AG04449 (cell line): Measurements from ENCODE around the gene PLXNB1.

Source experiments
- CTCF ChIA-PET: fragments of 350-600 bp; formaldehyde crosslinking; extraction: SDS; loops from one replicate; lab custom pipeline; 2021; ENCODE audit warnings: antibody characterized with exemption; lab: Yijun Ruan, JAX
- POLR2A ChIA-PET: fragments of 400-600, 350-600 bp; formaldehyde crosslinking; extraction: SDS; loops from one replicate; lab custom pipeline; 2020; ENCODE audit warnings: antibody characterized with exemption, inconsistent platforms; lab: Yijun Ruan, JAX
- DNase-seq: peaks from one replicate; pipeline ENCODE4 v3.0.0-alpha.2; 2010; ENCODE audit warnings: low read depth, low spot score
- H3K4me3 ChIP-seq: 2 replicates; pipeline ENCODE4 v1.5.1; 2011; ENCODE audit warnings: low read depth, mild to moderate bottlenecking, control low read depth, low read length
- TF ChIP-seq, protein P1 (sequence below): IDR thresholded peaks from one replicate; pipeline ENCODE4 v1.5.1; 2011; ENCODE audit warnings: mild to moderate bottlenecking, moderate library complexity, low read length, control low read depth, inconsistent platforms; ENCODE audit not compliant: insufficient read depth; ENCODE audit errors: missing control alignments

The PLXNB1 gene

DNA sequence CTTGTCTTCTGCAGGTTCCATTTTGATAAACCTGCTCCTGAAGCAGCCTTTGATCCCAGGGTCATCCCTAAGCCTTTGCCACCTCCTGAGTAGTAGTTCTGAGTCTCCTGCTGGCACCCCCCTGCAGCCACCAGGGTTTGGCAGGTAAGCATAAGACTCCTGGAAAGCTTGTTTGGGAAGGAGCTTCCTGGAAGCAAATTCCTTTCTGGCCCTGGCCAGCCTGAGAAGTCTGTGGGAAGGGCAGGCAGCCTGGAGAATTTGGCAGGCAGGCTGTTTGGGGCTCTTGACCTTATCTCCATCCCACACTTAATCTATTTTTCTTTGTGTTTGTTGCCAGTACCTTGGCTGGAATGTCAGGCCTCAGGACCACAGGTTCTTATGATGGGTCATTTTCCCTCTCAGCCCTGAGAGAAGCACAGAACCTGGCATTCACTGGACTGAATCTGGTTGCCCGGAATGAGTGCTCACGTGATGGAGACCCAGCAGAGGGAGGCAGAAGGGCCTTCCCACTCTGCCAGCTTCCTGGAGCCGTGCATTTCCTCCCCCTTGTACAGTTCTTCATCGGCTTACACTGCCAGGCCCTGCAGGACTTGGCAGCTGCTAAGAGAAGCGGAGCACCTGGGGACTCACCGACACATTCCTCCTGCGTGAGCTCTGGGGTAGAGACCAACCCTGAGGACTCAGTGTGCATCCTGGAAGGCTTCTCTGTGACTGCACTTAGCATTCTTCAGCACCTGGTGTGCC, 30.1 kb upstream of the PLXNB1 start:
- TF ChIP-seq, protein P1, sequence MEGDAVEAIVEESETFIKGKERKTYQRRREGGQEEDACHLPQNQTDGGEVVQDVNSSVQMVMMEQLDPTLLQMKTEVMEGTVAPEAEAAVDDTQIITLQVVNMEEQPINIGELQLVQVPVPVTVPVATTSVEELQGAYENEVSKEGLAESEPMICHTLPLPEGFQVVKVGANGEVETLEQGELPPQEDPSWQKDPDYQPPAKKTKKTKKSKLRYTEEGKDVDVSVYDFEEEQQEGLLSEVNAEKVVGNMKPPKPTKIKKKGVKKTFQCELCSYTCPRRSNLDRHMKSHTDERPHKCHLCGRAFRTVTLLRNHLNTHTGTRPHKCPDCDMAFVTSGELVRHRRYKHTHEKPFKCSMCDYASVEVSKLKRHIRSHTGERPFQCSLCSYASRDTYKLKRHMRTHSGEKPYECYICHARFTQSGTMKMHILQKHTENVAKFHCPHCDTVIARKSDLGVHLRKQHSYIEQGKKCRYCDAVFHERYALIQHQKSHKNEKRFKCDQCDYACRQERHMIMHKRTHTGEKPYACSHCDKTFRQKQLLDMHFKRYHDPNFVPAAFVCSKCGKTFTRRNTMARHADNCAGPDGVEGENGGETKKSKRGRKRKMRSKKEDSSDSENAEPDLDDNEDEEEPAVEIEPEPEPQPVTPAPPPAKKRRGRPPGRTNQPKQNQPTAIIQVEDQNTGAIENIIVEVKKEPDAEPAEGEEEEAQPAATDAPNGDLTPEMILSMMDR: no peak
- H3K4me3 ChIP-seq: no peak overlapping the region
- POLR2A ChIA-PET: no interaction called here
- no peak for DNase-seq
- CTCF ChIA-PET: interaction anchor here (1.9 to 12.0 kb wide), 4 partner anchors 14 to 87 kb away, joined by 5 to 106 read pairs (median 8); partner anchors contain the start of genes CCDC51 and TMA7

DNA sequence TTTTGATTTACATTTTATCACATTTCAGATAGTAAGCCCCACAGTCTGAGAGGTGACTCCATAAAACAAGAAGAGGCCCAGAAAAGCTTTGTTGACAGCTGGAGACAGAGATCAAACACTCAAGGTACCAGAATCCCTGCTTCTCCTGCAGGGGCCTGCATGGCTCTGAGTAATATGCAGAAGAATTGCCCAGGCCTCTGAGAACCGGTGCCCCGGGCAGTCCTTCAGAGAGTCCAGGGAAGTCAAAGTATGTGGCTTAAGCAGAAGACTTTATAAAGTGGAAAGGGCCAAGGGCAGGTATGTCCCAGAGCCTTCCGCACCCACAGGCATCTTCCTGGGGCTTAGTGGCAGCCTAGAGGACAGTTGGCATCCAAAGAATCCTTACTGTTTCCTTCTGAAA, 29.4 kb upstream of the PLXNB1 start:
- no peak overlapping the region for H3K4me3 ChIP-seq
- ChIA-PET POLR2A (no interaction called here), CTCF (interaction anchor here (1.9 to 12.0 kb wide), 4 partner anchors 14 to 87 kb away, joined by 5 to 106 read pairs (median 8); partner anchors contain the start of genes CCDC51 and TMA7)

DNA sequence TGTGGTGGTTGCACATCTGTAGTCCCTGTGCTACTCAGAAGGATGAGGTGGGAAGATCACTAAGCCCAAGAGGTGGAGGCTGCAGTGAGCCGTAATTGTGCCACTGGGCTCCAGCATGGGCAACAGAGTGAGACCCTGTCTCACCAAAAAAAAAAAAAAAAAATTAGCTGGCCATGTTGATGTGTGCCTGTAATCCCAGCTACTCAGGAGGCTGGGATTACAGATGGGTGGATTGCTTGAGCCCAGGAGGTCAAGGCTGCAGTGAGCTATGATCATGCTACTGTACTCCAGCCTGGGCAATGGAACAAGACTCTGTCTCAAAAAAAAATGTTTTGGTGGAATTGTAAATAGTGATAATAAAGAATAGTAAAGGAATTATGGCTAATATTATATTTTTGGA, 26.6 kb upstream of the PLXNB1 start:
- ChIA-PET POLR2A (no interaction called here), CTCF (interaction anchor here (5.6 kb wide), 1 partner anchor 20 kb away, joined by 32 read pairs; no protein-coding TSS in a partner anchor)
- DNase-seq: no peak
- no peak overlapping the region for H3K4me3 ChIP-seq
- TF ChIP-seq, protein P1: no peak

More for the DNA sequence above, 29.4 kb upstream of the PLXNB1 start:
- TF ChIP-seq, protein P1: no peak
- no peak for DNase-seq

DNA sequence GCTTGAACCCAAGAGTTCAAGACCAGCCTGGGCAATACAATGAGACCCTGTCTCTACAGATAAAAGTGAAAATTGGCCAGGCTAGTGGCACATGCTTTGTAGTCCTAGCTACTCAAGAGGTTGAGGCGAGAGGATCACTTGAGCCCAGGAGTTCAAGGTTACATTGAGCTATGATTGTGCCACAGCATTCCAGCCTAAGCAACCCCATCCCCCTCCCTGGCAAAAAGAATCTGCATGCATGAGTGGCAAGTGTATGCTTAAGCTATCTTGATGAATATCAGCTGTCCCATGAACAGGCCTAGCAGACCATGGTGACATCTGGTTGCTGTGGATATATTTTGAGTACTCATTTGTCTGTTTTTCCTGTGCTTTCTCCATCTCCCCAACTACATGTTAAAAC, 21.4 kb upstream of the PLXNB1 start:
- ChIA-PET POLR2A (no interaction called here), CTCF (interaction anchor here (1.2 to 9.9 kb wide), 3 partner anchors 13 to 98 kb away, joined by 3 to 161 read pairs (median 14); a partner anchor contains a TSS)
- TF ChIP-seq, protein P1: no peak
- H3K4me3 ChIP-seq: no peak overlapping the region
- no peak for DNase-seq

DNA sequence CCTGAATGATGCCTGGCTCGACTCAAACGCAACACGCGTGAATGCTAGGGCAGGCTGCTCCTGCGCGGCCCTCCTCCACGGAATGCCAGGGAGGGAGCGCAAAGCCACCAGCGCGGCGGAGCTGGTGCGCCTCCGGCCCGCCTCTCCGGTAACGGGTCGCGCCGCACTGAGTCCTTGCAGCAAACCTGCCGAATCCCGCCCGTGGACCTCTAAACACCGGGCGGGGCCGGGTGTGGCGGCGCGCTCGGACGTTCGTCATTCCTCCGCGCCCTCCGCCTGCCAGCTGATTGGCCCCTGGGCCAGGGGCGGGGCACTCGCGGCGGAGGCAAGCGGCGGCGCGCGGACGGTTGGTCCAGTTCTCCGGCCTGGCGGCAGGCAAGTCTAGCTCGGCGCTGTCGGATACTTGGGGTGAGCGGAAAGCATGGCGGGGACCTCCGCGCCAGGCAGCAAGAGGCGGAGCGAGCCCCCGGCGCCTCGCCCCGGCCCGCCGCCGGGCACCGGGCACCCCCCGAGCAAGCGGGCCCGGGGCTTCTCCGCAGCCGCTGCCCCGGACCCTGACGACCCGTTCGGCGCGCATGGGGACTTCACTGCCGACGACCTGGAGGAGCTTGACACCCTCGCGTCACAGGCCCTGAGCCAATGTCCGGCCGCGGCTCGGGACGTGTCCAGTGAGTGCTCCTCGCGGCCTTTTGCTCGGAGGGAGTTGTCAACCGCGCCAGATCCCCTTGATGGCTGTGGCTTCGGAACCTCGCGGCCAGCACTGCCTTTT, 16.7 kb upstream of the PLXNB1 start, which contains the start of gene ATRIP:
TSS of gene ATRIP (plus strand) at position 313 of the 769 bp plus-strand sequence. CDS start at position 422, 109 bp downstream.
- DNase-seq: no peak
- CTCF ChIA-PET: interaction anchor here (1.0 to 9.9 kb wide), 4 partner anchors 12 to 102 kb away, joined by 3 to 161 read pairs (median 16); no protein-coding TSS in a partner anchor

More for the DNA sequence above, 16.7 kb upstream of the PLXNB1 start, which contains the start of gene ATRIP:
- POLR2A ChIA-PET: interaction anchor here (0.7 to 1.3 kb wide), 7 partner anchors 9 to 35 kb away, joined by 3 to 7 read pairs (median 3); no protein-coding TSS in a partner anchor
- TF ChIP-seq, protein P1: no peak
- H3K4me3 ChIP-seq: peak within 1 kb of the TSS; percentile 97
